Fibroblast of the aortic adventitia (primary cell): ENCODE results near the gene SLC25A30. TPM values are rescaled to one million over a fixed set of nuclear protein-coding genes. Genes with fewer than 3 reads are reported as not detected.
"Not testable (repeated sequence)": the region's sequence is repeated elsewhere in the genome, so short reads cannot be mapped to it uniquely, and the experiment has no call there.

ENCODE experiments used
- DNase-seq: peaks from one replicate; pipeline ENCODE4 v3.0.0-alpha.2; 2010; ENCODE audit warnings: low read depth
- H3K4me3 ChIP-seq: 2 replicates; pipeline ENCODE4 v1.5.1; 2011; ENCODE audit warnings: low read depth, mild to moderate bottlenecking, control low read depth, low read length, moderate library complexity
- total RNA-seq: library from RNA; depleted of rRNA; stranded (reverse); fragments of >200 nt; gene quantifications from 2 replicates; pipeline ENCODE4 v1.2.3, GENCODE V29; 2012; ENCODE audit warnings: low replicate concordance
- TF ChIP-seq, protein P1 (sequence below): IDR thresholded peaks from 2 replicates; pipeline ENCODE4 v1.5.1; 2011; ENCODE audit warnings: mild to moderate bottlenecking, low read length, control low read depth, inconsistent platforms; ENCODE audit not compliant: insufficient read depth

Gene SLC25A30
- total RNA-seq, 1 donor, result 10.4 TPM

DNA sequence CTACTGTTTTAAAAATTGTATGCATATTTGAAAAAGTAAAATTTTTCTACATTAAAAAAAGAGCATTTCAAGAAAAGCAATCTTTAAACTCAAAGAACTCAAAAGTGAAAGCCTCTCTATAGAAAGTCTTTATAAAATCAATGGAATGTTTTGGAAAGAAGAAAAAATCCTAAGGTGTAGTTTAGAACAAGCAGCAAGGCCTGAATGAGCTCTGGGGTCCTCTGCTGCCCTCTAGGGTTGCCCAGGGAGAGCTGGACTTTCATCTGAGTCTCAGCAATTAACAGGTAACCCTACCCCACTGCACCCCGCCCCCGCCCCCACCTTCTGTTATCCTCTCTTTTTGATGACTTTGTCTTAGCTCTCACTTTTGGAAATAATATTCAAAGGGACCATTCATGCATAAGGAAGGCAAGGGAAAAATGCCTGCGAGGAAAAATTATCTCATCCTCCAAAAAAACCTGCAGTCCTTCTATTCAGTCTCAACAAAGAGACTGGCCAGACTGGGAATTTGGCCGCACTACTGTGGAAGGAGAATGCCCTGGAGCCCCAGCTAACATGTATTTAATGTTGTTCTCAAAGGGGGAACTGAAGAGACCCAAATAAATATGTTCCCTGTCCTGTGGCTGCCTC, 24.1 kb downstream of the SLC25A30 start:
- no peak overlapping the region for H3K4me3 ChIP-seq
- peak; percentile 68 for DNase-seq
- TF ChIP-seq, protein P1, sequence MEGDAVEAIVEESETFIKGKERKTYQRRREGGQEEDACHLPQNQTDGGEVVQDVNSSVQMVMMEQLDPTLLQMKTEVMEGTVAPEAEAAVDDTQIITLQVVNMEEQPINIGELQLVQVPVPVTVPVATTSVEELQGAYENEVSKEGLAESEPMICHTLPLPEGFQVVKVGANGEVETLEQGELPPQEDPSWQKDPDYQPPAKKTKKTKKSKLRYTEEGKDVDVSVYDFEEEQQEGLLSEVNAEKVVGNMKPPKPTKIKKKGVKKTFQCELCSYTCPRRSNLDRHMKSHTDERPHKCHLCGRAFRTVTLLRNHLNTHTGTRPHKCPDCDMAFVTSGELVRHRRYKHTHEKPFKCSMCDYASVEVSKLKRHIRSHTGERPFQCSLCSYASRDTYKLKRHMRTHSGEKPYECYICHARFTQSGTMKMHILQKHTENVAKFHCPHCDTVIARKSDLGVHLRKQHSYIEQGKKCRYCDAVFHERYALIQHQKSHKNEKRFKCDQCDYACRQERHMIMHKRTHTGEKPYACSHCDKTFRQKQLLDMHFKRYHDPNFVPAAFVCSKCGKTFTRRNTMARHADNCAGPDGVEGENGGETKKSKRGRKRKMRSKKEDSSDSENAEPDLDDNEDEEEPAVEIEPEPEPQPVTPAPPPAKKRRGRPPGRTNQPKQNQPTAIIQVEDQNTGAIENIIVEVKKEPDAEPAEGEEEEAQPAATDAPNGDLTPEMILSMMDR, result peak; percentile 86

DNA sequence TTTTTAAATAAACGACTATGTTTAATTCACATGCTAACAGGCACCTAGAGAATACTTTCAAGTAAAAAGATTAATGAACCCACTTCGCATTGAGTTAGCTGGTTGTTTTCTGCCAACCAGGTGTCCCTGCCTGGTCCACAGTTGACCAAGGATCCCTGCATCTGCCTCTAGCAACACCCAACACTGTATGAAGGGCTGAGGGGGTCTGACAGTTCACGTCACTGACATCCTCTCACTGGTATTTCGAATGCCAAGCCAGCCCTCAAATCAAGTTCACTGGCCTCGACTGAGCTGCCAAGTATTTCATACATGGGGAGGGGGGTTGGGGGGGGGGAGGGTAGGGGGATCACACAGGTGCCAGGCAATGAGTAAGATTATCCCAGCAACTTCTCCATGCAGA, 25.4 kb downstream of the SLC25A30 start:
- TF ChIP-seq, protein P1, result no peak
- DNase-seq, result no peak
- H3K4me3 ChIP-seq, result no peak overlapping the region

- TF ChIP-seq, protein P1, result no peak
- DNase-seq, result no peak
- no peak overlapping the region for H3K4me3 ChIP-seq
These were observed 26.2 kb downstream of the SLC25A30 start for GRCh38 chr13:45391926-45392325.

DNA sequence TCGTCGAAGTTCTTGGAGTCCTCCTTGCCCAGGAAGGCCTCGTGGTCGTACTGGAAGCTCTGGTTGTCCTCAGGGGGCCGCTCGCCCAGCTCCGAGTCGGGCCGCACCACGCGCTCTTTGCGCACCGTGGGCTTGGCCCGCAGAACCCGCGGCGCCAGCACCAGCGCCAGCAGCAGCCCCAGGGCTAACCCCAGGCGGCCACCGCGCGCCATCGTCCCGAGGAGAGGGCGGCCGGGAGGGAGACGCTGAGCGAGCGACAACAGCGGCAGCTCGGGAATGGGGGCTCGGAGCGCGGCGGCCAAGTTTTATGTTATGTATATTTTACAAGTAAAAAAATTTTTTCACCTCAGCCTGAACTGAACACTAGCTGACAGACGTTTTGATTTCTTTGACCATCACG, 27.0 kb downstream of the SLC25A30 start:
- H3K4me3 ChIP-seq, DNase-seq: not testable (repeated sequence)

- H3K4me3 ChIP-seq, DNase-seq: not testable (repeated sequence)
These were observed 27.8 kb downstream of the SLC25A30 start for GRCh38 chr13:45390348-45390747.

GRCh38 chr13:45388664-45389063, 29.5 kb downstream of the SLC25A30 start:
- TF ChIP-seq, protein P1, result no peak
- no peak for DNase-seq
- no peak overlapping the region for H3K4me3 ChIP-seq

- not testable (repeated sequence) for H3K4me3 ChIP-seq, DNase-seq
These were observed 31.1 kb downstream of the SLC25A30 start for GRCh38 chr13:45386892-45387575.

GRCh38 chr13:45385907-45386553, 32.1 kb downstream of the SLC25A30 start:
- TF ChIP-seq, protein P1, result no peak
- no peak overlapping the region for H3K4me3 ChIP-seq
- DNase-seq, result no peak
